ENCODE measurements around the gene ZMAT2. TPM values are rescaled to one million over a fixed set of nuclear protein-coding genes. Genes with fewer than 3 reads are reported as not detected.
A peak's percentile ranks its signal among the peaks of the same experiment; 100 is the strongest.
"Not testable (repeated sequence)": the region's sequence is repeated elsewhere in the genome, so short reads cannot be mapped to it uniquely, and the experiment has no call there.

ZMAT2 gene, protein sequence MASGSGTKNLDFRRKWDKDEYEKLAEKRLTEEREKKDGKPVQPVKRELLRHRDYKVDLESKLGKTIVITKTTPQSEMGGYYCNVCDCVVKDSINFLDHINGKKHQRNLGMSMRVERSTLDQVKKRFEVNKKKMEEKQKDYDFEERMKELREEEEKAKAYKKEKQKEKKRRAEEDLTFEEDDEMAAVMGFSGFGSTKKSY
- total RNA-seq (ENCODE audit: unreplicated experiment), result 51.0 TPM
- long read RNA-seq, transcript ZMAT2-201 (6 exons, 1,647 nt), result major isoform, 16 of 18 reads
- long read RNA-seq, partial matches to known transcripts, result 2 of 18 reads
- long read RNA-seq, other reads (novel, unspliced or antisense), result 0 of 18 reads

GRCh38 chr5:140700177-140701144, at the start of gene ZMAT2:
TSS of gene ZMAT2 (plus strand) at chr5:140700447. CDS start at chr5:140700461, 14 bp downstream.
- no peak for TF ChIP-seq CTCF (IDR thresholded peaks at IDR 0.05; ENCODE audit: unreplicated experiment)
- H3K9me3 Mint-ChIP-seq (ENCODE audit: unreplicated experiment), result no peaks in the 10 kb centered on the region
- DNase-seq (ENCODE audit: low spot score), result peak; percentile 83
- H3K4me3 Mint-ChIP-seq (ENCODE audit: unreplicated experiment), result peak within 1 kb of the TSS; percentile 96
- H3K4me1 Mint-ChIP-seq (ENCODE audit: unreplicated experiment), result peaks cover 11% of the 10 kb centered on the region
- peak within 1 kb of the TSS; percentile 71 for H3K27ac Mint-ChIP-seq (ENCODE audit: unreplicated experiment)
- peaks cover 11% of the 10 kb centered on the region for H3K27me3 Mint-ChIP-seq (ENCODE audit: unreplicated experiment)
- peaks cover 59% of the 10 kb centered on the region for H3K36me3 Mint-ChIP-seq (ENCODE audit: low read depth, unreplicated experiment)

DNA sequence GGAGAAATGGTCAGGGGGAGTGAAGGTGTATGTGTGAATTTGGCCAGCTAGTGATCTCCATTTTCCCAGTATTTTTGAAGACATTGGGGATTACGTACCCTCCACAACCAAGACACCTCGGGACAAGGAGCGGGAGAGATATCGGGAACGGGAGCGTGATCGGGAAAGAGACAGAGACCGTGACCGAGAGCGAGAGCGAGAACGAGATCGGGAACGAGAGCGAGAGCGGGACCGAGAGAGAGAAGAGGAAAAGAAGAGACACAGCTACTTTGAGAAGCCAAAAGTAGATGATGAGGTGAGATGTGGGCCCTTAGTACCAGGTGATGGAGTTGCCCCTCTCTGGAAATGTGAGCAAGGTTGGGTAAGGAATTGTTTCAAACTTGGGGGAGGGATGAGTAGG, 41.4 kb upstream of the ZMAT2 start:
- no peak overlapping the region for H3K27ac Mint-ChIP-seq (ENCODE audit: unreplicated experiment)
- no peak for TF ChIP-seq CTCF (IDR thresholded peaks at IDR 0.05; ENCODE audit: unreplicated experiment)
- peaks cover 60% of the 10 kb centered on the region for H3K36me3 Mint-ChIP-seq (ENCODE audit: low read depth, unreplicated experiment)
- H3K9me3 Mint-ChIP-seq (ENCODE audit: unreplicated experiment), result no peaks in the 10 kb centered on the region
- DNase-seq (ENCODE audit: low spot score), result no peak
- peaks cover 3% of the 10 kb centered on the region for H3K4me1 Mint-ChIP-seq (ENCODE audit: unreplicated experiment)
- peak overlapping the region; percentile 70 for H3K4me3 Mint-ChIP-seq (ENCODE audit: unreplicated experiment)
- no peaks in the 10 kb centered on the region for H3K27me3 Mint-ChIP-seq (ENCODE audit: unreplicated experiment)

GRCh38 chr5:140660371-140660770, 39.9 kb upstream of the ZMAT2 start:
- Mint-ChIP-seq H3K4me3 (ENCODE audit: unreplicated experiment) (peak overlapping the region; percentile 47), H3K36me3 (ENCODE audit: low read depth, unreplicated experiment) (peaks cover 48% of the 10 kb centered on the region)
- H3K9me3 Mint-ChIP-seq (ENCODE audit: unreplicated experiment); H3K27ac Mint-ChIP-seq (ENCODE audit: unreplicated experiment); H3K4me1 Mint-ChIP-seq (ENCODE audit: unreplicated experiment); DNase-seq (ENCODE audit: low spot score); H3K27me3 Mint-ChIP-seq (ENCODE audit: unreplicated experiment): not testable (repeated sequence)

DNA sequence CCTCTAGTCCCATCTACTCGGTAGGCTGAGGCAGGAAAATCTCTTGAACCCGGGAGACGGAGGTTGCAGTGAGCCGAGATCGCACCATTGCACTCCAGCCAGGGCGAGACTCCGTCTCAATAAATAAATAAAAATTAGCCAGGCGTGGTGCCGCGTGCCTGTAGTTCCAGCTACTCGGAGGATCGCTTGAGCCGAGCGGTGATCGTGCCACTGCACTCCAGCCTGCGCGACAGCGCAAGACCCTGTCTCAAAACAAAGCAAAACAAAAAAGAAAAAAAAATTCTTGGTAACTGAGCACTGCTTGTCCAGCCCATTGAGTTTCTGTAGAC, 36.3 kb upstream of the ZMAT2 start:
- peaks cover 9% of the 10 kb centered on the region for H3K27me3 Mint-ChIP-seq (ENCODE audit: unreplicated experiment)
- peak overlapping the region; percentile 97 for H3K4me3 Mint-ChIP-seq (ENCODE audit: unreplicated experiment)
- no peaks in the 10 kb centered on the region for H3K9me3 Mint-ChIP-seq (ENCODE audit: unreplicated experiment)
- peaks cover 51% of the 10 kb centered on the region for H3K36me3 Mint-ChIP-seq (ENCODE audit: low read depth, unreplicated experiment)
- peaks cover 14% of the 10 kb centered on the region for H3K4me1 Mint-ChIP-seq (ENCODE audit: unreplicated experiment)
- no peak for TF ChIP-seq CTCF (IDR thresholded peaks at IDR 0.05; ENCODE audit: unreplicated experiment)
- no peak overlapping the region for H3K27ac Mint-ChIP-seq (ENCODE audit: unreplicated experiment)
- DNase-seq (ENCODE audit: low spot score), result no peak

DNA sequence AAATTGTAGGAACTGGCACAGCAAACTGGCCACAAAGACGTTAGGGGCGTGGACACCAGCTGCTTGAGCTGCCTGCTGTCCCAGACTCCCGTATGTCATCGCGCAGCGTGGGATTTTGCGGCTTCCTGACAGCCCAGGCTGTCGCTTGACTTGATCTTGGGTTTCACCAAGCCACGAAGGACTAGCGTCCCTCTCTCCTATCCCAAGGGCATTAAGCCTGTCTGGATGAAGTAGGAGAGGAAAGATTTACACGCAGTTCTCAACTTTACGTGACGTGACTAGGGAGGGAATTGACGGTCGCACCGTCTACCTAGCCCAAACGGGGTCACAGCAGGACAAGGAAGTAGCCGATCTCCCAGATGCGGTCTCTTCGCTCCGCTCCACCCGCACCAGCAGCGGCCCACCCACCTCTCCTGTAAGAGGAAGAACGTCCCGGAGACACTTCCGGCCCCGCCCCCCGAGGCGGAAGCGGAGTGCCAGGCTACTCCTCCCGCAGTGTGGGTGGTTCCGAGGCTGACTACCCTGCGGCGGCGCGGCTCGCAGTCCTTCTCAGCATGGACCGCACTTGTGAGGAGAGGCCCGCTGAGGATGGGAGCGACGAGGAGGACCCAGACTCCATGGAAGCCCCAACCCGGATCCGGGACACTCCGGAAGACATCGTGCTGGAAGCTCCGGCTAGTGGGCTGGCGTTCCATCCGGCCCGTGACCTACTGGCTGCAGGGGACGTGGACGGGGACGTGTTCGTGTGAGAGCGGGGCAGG, 35.7 kb upstream of the ZMAT2 start, which contains the start of gene WDR55:
WDR55 (plus strand) TSS at position 546 of the 761 bp plus-strand sequence; CDS start at position 555, 9 bp downstream.
- Mint-ChIP-seq H3K4me3 (ENCODE audit: unreplicated experiment) (peak within 1 kb of the TSS; percentile 97), H3K27me3 (ENCODE audit: unreplicated experiment) (peaks cover 9% of the 10 kb centered on the region), H3K36me3 (ENCODE audit: low read depth, unreplicated experiment) (peaks cover 50% of the 10 kb centered on the region), H3K27ac (ENCODE audit: unreplicated experiment) (peak within 1 kb of the TSS; percentile 95), H3K4me1 (ENCODE audit: unreplicated experiment) (peaks cover 14% of the 10 kb centered on the region), H3K9me3 (ENCODE audit: unreplicated experiment) (no peaks in the 10 kb centered on the region)
- TF ChIP-seq CTCF (IDR thresholded peaks at IDR 0.05; ENCODE audit: unreplicated experiment), result no peak
- peak; percentile 89 for DNase-seq (ENCODE audit: low spot score)

GRCh38 chr5:140671035-140671434, 29.2 kb upstream of the ZMAT2 start:
- peaks cover 46% of the 10 kb centered on the region for H3K36me3 Mint-ChIP-seq (ENCODE audit: low read depth, unreplicated experiment)
- peaks cover 16% of the 10 kb centered on the region for H3K4me1 Mint-ChIP-seq (ENCODE audit: unreplicated experiment)
- peaks cover 13% of the 10 kb centered on the region for H3K27me3 Mint-ChIP-seq (ENCODE audit: unreplicated experiment)
- DNase-seq (ENCODE audit: low spot score); H3K9me3 Mint-ChIP-seq (ENCODE audit: unreplicated experiment); H3K27ac Mint-ChIP-seq (ENCODE audit: unreplicated experiment); H3K4me3 Mint-ChIP-seq (ENCODE audit: unreplicated experiment): not testable (repeated sequence)
